ENCODE results near the gene SLC38A1. TPM values are rescaled to one million over a fixed set of nuclear protein-coding genes. Genes with fewer than 3 reads are reported as not detected.

Gene SLC38A1
- 34.2 and 56.8 TPM in 2 replicates for total RNA-seq (ENCODE audit: low replicate concordance)

GRCh38 chr12:46268583-46269428 lies at the start of gene SLC38A1:
Gene SLC38A1 (minus strand): TSS chr12:46269043. CDS start chr12:46239800, 29,243 bp downstream.

Other genes with a start within 250 kb of the SLC38A1 start
- 351 and 526 TPM in 2 replicates for gene SLC38A2, start 103.7 kb upstream of the SLC38A1 start, total RNA-seq (ENCODE audit: low replicate concordance)

All from smooth muscle cell of the coronary artery (primary cell).